ENCODE results near the gene UBN1.

Gene UBN1

GRCh38 chr16:4865231-4865860, 18.1 kb downstream of the UBN1 start:
- no peak for ATAC-seq
- no peak overlapping the region for H3K27ac Mint-ChIP-seq
- no peaks in the 10 kb centered on the region for H3K9me3 Mint-ChIP-seq
- peaks cover 21% of the 10 kb centered on the region for H3K4me1 Mint-ChIP-seq
- H3K36me3 Mint-ChIP-seq, result peaks cover 54% of the 10 kb centered on the region
- no peaks in the 10 kb centered on the region for H3K27me3 Mint-ChIP-seq
- H3K4me3 Mint-ChIP-seq, result no peak overlapping the region

- no peaks in the 10 kb centered on the region for H3K9me3 Mint-ChIP-seq
- H3K4me3 Mint-ChIP-seq, result no peak overlapping the region
Measured at GRCh38 chr16:4866586-4866985, 19.3 kb downstream of the UBN1 start.

DNA sequence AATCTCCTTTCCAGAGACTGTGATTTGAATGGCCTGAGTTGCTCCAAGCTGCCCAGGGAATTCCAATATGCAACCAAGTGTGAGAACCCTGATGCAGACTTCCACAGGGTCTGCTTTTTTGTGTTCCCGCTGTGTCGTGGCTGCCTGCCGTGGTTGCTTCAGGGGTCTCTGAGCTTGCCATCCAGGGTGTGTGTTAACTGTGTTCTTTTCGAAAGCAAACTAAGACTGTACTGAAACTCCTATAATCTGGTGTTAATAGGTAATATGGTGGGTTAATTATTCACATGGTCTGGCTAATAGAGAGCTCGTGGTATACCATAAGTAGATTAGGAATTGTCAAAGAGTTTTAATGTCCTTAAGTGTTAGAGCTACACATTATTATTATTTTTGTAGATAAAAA, 20.7 kb downstream of the UBN1 start:
- Mint-ChIP-seq H3K27me3 (no peaks in the 10 kb centered on the region), H3K27ac (no peak overlapping the region), H3K9me3 (no peaks in the 10 kb centered on the region), H3K4me3 (no peak overlapping the region), H3K36me3 (peaks cover 64% of the 10 kb centered on the region), H3K4me1 (peaks cover 21% of the 10 kb centered on the region)
- no peak for ATAC-seq

More at GRCh38 chr16:4866586-4866985, 19.3 kb downstream of the UBN1 start:
- no peaks in the 10 kb centered on the region for H3K27me3 Mint-ChIP-seq
- ATAC-seq, result no peak
- H3K4me1 Mint-ChIP-seq, result peaks cover 21% of the 10 kb centered on the region
- no peak overlapping the region for H3K27ac Mint-ChIP-seq
- H3K36me3 Mint-ChIP-seq, result peaks cover 55% of the 10 kb centered on the region

DNA sequence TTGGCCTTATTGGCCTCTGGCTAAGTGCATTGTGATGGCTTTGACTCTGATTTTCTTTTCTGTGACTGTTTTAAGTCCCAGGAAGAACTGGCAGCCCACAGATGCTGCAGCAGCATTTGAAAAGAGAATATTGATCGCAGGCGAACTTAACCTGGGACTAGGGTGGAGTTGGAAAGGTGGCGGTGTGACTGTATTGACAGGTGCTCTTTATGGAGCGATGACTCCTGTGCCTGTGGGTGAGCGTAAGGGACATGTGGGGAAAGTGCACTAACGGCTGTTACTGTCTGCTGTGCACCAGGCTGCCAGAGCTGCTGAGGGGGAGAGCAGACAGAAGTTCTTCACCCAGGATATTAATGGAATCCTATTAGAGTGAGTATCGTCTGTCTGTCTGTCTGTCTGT, 21.3 kb downstream of the UBN1 start:
- Mint-ChIP-seq H3K27me3 (no peaks in the 10 kb centered on the region), H3K4me1 (peaks cover 21% of the 10 kb centered on the region)

DNA sequence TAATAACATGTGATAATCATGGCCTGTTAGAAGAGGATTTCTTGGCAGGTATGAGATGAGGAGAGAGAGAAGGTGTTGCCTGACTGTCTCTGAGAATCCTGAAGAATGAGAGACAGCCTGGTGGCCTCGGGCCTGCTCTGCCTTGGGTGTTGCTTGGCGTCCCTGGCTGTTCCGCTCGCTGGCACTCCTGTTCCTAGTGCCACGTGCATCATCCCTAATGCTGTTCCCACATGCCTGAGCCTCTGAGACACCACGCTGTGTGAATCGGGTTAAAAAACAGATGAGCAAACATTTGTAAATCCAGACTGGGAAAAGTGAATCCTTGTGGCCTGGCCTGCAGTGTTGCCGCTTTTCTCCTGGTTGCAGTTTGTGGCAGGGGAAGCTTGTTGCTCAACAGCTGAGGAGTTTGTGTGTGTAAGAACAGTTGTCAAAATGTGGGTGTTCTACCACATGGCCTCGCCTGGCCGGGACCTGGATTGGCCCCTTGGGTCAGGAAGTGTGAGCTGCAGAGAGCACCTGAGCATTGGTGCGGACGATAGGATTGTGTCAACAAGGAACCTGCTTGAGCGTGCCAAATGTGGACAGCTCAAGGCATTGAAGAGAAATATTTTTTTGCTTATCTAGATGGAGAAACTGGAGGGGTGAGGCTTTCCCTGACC, 22.0 kb downstream of the UBN1 start:
- Mint-ChIP-seq H3K27ac (no peak overlapping the region), H3K36me3 (peaks cover 67% of the 10 kb centered on the region), H3K4me3 (no peak overlapping the region), H3K4me1 (peaks cover 21% of the 10 kb centered on the region), H3K27me3 (no peaks in the 10 kb centered on the region), H3K9me3 (no peaks in the 10 kb centered on the region)
- ATAC-seq, result no peak

More for the DNA sequence above, 21.3 kb downstream of the UBN1 start:
- no peak overlapping the region for H3K4me3 Mint-ChIP-seq
- H3K27ac Mint-ChIP-seq, result no peak overlapping the region
- H3K36me3 Mint-ChIP-seq, result peaks cover 69% of the 10 kb centered on the region
- no peak for ATAC-seq
- H3K9me3 Mint-ChIP-seq, result no peaks in the 10 kb centered on the region

DNA sequence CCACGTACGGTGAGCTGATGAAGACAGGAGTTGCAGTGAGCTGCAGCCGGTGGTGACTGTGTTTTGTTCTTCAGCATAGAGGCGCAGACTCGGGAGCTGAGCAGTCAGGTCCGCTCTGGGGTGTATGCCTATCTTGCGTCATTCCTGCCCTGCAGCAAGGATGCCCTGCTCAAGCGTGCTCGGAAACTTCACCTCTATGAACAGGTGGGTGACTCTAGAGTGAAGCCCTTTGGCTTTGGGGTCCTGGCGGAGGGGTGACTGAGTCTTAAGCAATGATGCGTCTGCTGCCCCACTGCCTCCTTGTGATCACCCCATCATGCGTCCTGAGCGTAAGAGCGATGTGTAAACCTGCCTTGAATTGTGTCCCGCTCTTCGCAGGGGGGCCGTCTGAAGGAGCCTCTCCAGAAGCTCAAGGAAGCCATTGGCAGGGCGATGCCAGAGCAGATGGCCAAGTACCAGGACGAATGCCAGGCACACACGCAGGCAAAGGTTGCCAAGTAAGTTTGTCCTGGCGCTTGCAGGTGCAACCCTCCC, 22.9 kb downstream of the UBN1 start:
- no peak for ATAC-seq
- H3K4me3 Mint-ChIP-seq, result no peak overlapping the region
- peaks cover 19% of the 10 kb centered on the region for H3K4me1 Mint-ChIP-seq
- no peaks in the 10 kb centered on the region for H3K9me3 Mint-ChIP-seq
- H3K36me3 Mint-ChIP-seq, result peaks cover 73% of the 10 kb centered on the region
- H3K27ac Mint-ChIP-seq, result no peak overlapping the region
- H3K27me3 Mint-ChIP-seq, result no peaks in the 10 kb centered on the region

DNA sequence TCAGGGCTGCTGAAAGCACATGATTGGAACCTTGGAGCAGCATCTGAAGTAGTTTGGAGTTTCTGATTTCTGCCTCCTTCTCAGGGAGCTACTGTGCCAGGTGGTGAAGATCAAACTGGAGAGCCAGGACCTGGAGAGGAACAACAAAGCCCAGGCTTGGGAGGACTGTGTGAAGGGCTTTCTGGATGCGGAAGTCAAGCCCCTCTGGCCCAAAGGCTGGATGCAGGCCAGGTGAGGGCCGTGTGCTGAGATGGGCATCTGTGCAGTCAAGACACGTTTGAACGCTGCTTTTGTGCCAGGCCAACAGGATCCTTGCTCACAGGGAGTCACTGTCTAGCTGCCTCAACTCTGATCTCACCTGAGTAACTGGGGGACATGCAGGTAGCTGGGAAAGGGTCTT, 23.8 kb downstream of the UBN1 start:
- Mint-ChIP-seq H3K27me3 (no peaks in the 10 kb centered on the region), H3K9me3 (no peaks in the 10 kb centered on the region), H3K4me1 (peaks cover 15% of the 10 kb centered on the region), H3K36me3 (peaks cover 76% of the 10 kb centered on the region), H3K27ac (no peak overlapping the region), H3K4me3 (no peak overlapping the region)
- ATAC-seq, result no peak

DNA sequence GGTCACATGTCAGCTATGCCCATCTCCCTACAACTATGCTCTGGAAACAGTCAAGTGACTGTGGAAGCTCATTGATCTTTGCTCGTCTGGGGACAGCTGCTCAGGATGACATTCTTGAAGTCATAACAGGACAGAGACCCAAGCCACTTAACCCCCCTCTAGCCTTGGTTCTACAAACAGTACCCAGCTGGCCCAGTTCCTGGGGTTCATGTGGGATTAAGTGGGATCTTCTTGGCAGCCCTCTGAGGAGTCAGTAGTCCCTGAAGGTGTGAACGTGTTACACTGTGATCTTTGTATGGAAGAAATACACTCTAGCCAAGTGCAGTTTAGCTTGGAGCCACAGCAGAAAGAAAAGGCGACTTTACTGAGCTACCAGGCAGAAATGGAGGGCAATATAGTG, 25.8 kb downstream of the UBN1 start:
- no peak overlapping the region for H3K27ac Mint-ChIP-seq
- peaks cover 75% of the 10 kb centered on the region for H3K36me3 Mint-ChIP-seq
- peaks cover 6% of the 10 kb centered on the region for H3K4me1 Mint-ChIP-seq
- ATAC-seq, result no peak
- H3K27me3 Mint-ChIP-seq, result no peaks in the 10 kb centered on the region
- no peak overlapping the region for H3K4me3 Mint-ChIP-seq
- no peaks in the 10 kb centered on the region for H3K9me3 Mint-ChIP-seq

- H3K27me3 Mint-ChIP-seq, result no peaks in the 10 kb centered on the region
- H3K4me1 Mint-ChIP-seq, result no peaks in the 10 kb centered on the region
- H3K9me3 Mint-ChIP-seq, result no peaks in the 10 kb centered on the region
- ATAC-seq, result no peak
- H3K4me3 Mint-ChIP-seq, result no peak overlapping the region
- no peak overlapping the region for H3K27ac Mint-ChIP-seq
- H3K36me3 Mint-ChIP-seq, result peaks cover 70% of the 10 kb centered on the region
Measured at GRCh38 chr16:4874666-4875065, 27.4 kb downstream of the UBN1 start.

- no peaks in the 10 kb centered on the region for H3K27me3 Mint-ChIP-seq
- H3K9me3 Mint-ChIP-seq, result no peaks in the 10 kb centered on the region
- H3K4me1 Mint-ChIP-seq, result no peaks in the 10 kb centered on the region
- H3K4me3 Mint-ChIP-seq, result no peak overlapping the region
- ATAC-seq, result no peak
- H3K27ac Mint-ChIP-seq, result no peak overlapping the region
- H3K36me3 Mint-ChIP-seq, result peaks cover 68% of the 10 kb centered on the region
Measured at GRCh38 chr16:4876646-4877379, 29.5 kb downstream of the UBN1 start.

GRCh38 chr16:4877380-4877685, 30.1 kb downstream of the UBN1 start:
- no peaks in the 10 kb centered on the region for H3K27me3 Mint-ChIP-seq

GRCh38 chr16:4879049-4879448, 31.8 kb downstream of the UBN1 start:
- H3K4me1 Mint-ChIP-seq, result no peaks in the 10 kb centered on the region
- peaks cover 75% of the 10 kb centered on the region for H3K36me3 Mint-ChIP-seq
- no peaks in the 10 kb centered on the region for H3K27me3 Mint-ChIP-seq
- H3K4me3 Mint-ChIP-seq, result no peak overlapping the region
- no peaks in the 10 kb centered on the region for H3K9me3 Mint-ChIP-seq
- H3K27ac Mint-ChIP-seq, result no peak overlapping the region
- no peak for ATAC-seq

More at GRCh38 chr16:4877380-4877685, 30.1 kb downstream of the UBN1 start:
- Mint-ChIP-seq H3K4me1 (no peaks in the 10 kb centered on the region), H3K27ac (no peak overlapping the region), H3K4me3 (no peak overlapping the region), H3K36me3 (peaks cover 69% of the 10 kb centered on the region), H3K9me3 (no peaks in the 10 kb centered on the region)
- no peak for ATAC-seq

GRCh38 chr16:4880006-4880580, 32.8 kb downstream of the UBN1 start:
- Mint-ChIP-seq H3K4me1 (no peaks in the 10 kb centered on the region), H3K27ac (no peak overlapping the region), H3K4me3 (no peak overlapping the region), H3K9me3 (no peaks in the 10 kb centered on the region), H3K27me3 (no peaks in the 10 kb centered on the region), H3K36me3 (peaks cover 78% of the 10 kb centered on the region)
- no peak for ATAC-seq

GRCh38 chr16:4882000-4882632, 34.8 kb downstream of the UBN1 start:
- H3K4me3 Mint-ChIP-seq, result no peak overlapping the region
- no peaks in the 10 kb centered on the region for H3K9me3 Mint-ChIP-seq
- no peak overlapping the region for H3K27ac Mint-ChIP-seq
- no peak for ATAC-seq
- H3K27me3 Mint-ChIP-seq, result no peaks in the 10 kb centered on the region
- H3K36me3 Mint-ChIP-seq, result peaks cover 80% of the 10 kb centered on the region
- H3K4me1 Mint-ChIP-seq, result no peaks in the 10 kb centered on the region

DNA sequence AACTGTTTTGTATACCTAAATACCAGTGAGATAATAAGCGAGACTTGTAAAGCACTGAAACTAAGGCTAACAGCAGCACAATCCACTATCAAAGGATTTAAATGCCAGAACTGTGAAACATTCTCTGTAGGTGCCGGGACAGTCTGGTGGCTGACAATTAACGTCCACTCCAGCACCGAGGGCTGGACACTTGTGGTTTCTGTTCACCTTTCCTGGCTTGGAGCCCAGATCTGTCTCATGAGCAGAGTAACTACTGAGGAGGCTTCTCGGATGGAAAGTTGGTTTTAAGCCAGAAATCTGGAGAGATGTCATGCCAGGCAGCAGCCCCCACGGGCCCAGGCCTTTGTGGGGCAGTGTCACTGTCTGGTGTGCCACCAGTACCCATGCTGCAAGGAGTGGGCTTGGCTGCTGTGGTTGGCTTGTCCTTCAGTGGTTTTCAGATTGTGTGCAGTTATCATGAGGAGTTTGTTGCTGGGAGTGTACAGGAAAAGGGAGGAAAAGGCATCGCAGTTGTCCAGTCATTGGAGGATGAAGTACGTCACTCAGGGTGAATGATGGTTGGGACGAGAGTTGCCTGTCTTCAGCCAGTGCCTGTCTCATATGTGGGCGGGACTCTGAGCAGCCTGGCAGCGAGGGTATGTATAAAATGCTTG, 35.5 kb downstream of the UBN1 start:
- no peak overlapping the region for H3K27ac Mint-ChIP-seq
- no peaks in the 10 kb centered on the region for H3K4me1 Mint-ChIP-seq
- no peaks in the 10 kb centered on the region for H3K27me3 Mint-ChIP-seq
- no peaks in the 10 kb centered on the region for H3K9me3 Mint-ChIP-seq
- H3K36me3 Mint-ChIP-seq, result peaks cover 77% of the 10 kb centered on the region
- no peak overlapping the region for H3K4me3 Mint-ChIP-seq
- no peak for ATAC-seq

Measured in stimulated activated memory B cell treated with anti-CD40 and anti-IgM and Interleukin-4, amounts not matched to agents 10 μg/mL and 1 μg/mL and 100 μg/mL, for 72 hours (primary cell).